AG04450 (cell line): ENCODE results near the gene SMIM7. TPM values are rescaled to one million over a fixed set of nuclear protein-coding genes. Genes with fewer than 3 reads are reported as not detected.

Experiments
- CTCF ChIA-PET: fragments of 300-600, 350-600 bp; formaldehyde crosslinking; extraction: SDS; loops from one replicate; lab custom pipeline; 2022; ENCODE audit warnings: antibody characterized with exemption, inconsistent platforms; lab: Charles Lee
- POLR2A ChIA-PET: fragments of 350-600 bp; formaldehyde crosslinking; extraction: SDS; loops from one replicate; lab custom pipeline; 2021; ENCODE audit warnings: antibody characterized with exemption, inconsistent platforms; lab: Yijun Ruan, JAX
- DNase-seq: peaks from one replicate; pipeline ENCODE4 v3.0.0-alpha.2; 2011; ENCODE audit warnings: low read depth, low spot score
- H3K27ac ChIP-seq: one replicate; pipeline ENCODE4 v1.5.1; 2012; ENCODE audit warnings: low read depth, low read length, control low read depth
- H3K27me3 ChIP-seq: one replicate; pipeline ENCODE4 v1.6.0; 2012; ENCODE audit warnings: low read length; ENCODE audit not compliant: control insufficient read depth, insufficient read depth
- H3K4me3 ChIP-seq: 2 replicates; pipeline ENCODE4 v1.5.1; 2011; ENCODE audit warnings: mild to moderate bottlenecking, low read depth, low read length, control low read depth
- H3K9me3 ChIP-seq: 2 replicates; pipeline ENCODE4 v1.5.1; 2012; ENCODE audit warnings: low read length; ENCODE audit not compliant: control insufficient read depth, insufficient read depth
- polyA plus RNA-seq: library from polyadenylated mRNA; depleted of rRNA; stranded (reverse); fragments of >200 nt; gene quantifications from 2 replicates; pipeline ENCODE4 v1.2.3, GENCODE V29; 2011
- TF ChIP-seq, protein P1 (sequence below): IDR thresholded peaks from 2 replicates; pipeline ENCODE4 v1.5.1; 2011; ENCODE audit warnings: low read depth, low read length, control low read depth, inconsistent platforms

SMIM7 gene
- polyA plus RNA-seq, 1 experiment: 84.8 TPM

DNA sequence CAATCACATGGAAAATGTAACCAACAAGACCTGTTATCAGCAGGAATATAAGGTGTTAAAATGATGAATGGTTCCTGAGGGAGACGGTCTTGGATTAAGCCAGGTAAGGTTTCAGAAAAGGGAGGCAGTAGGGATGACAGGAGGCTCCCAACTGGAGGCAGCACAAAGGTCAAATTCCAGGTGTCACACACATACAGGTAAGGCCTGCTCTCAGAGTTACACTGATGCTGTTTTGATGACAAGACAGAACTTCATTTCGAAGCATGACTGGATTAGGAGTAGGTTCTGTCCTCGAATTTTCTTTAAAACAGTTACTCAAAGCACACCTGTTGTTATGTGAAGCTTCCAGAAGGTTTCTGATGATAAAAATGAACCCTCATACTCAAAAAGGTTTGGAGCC, 39.4 kb downstream of the SMIM7 start:
- ChIA-PET POLR2A (no interaction called here), CTCF (no interaction called here)
- TF ChIP-seq, protein P1, sequence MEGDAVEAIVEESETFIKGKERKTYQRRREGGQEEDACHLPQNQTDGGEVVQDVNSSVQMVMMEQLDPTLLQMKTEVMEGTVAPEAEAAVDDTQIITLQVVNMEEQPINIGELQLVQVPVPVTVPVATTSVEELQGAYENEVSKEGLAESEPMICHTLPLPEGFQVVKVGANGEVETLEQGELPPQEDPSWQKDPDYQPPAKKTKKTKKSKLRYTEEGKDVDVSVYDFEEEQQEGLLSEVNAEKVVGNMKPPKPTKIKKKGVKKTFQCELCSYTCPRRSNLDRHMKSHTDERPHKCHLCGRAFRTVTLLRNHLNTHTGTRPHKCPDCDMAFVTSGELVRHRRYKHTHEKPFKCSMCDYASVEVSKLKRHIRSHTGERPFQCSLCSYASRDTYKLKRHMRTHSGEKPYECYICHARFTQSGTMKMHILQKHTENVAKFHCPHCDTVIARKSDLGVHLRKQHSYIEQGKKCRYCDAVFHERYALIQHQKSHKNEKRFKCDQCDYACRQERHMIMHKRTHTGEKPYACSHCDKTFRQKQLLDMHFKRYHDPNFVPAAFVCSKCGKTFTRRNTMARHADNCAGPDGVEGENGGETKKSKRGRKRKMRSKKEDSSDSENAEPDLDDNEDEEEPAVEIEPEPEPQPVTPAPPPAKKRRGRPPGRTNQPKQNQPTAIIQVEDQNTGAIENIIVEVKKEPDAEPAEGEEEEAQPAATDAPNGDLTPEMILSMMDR: no peak
- no peaks in the 10 kb centered on the region for H3K9me3 ChIP-seq
- H3K4me3 ChIP-seq: no peak overlapping the region
- DNase-seq: no peak
- H3K27me3 ChIP-seq: no peaks in the 10 kb centered on the region
- H3K27ac ChIP-seq: no peak overlapping the region

DNA sequence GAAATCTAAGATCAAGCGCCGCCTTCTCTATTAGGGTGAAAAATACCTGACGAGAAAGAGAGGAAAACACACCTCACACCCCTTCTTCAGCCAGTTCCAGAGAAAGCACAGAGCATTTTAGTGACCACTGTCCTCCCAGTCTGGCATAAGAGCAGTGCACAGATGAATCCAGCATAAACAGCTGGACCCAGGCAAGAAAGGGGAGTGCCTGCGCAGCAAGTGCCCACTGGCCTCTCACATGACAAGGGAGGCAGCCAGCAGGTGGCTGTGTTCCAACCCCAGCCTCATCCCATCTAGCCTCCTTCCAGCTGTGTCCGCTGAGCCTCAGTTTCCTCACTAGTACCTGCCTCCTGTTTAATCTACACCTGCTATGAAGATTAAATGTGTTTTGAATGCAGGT, 39.9 kb downstream of the SMIM7 start:
- TF ChIP-seq, protein P1: no peak
- ChIA-PET POLR2A (no interaction called here), CTCF (no interaction called here)
- no peak overlapping the region for H3K27ac ChIP-seq
- no peak overlapping the region for H3K4me3 ChIP-seq
- no peak for DNase-seq
- H3K9me3 ChIP-seq: no peaks in the 10 kb centered on the region
- H3K27me3 ChIP-seq: no peaks in the 10 kb centered on the region

DNA sequence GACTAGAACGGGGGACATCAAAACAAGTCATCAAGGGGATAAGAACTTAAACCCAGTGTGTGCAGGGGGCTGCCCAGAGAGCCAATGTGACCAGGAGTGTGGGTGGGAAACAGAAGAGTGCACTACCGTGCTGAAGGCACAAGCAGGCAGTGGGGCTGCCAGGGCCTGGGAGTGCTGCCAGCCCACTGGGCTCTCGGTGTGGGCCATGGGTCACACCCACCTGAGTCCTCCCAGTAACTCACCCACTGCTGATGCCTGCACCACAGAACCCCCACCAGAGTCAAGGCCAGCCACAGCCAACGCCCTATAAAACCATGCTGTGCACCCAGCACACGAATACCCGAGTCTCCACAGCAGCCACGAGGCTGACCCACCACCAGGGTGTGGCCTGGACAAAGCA, 40.5 kb downstream of the SMIM7 start:
- no peak overlapping the region for H3K4me3 ChIP-seq
- ChIA-PET CTCF (no interaction called here), POLR2A (interaction anchor here (0.6 kb wide), 1 partner anchor 18 kb away, joined by 6 read pairs; no protein-coding TSS in a partner anchor)
- H3K27ac ChIP-seq: no peak overlapping the region
- H3K27me3 ChIP-seq: no peaks in the 10 kb centered on the region
- TF ChIP-seq, protein P1: no peak
- no peaks in the 10 kb centered on the region for H3K9me3 ChIP-seq
- DNase-seq: no peak

DNA sequence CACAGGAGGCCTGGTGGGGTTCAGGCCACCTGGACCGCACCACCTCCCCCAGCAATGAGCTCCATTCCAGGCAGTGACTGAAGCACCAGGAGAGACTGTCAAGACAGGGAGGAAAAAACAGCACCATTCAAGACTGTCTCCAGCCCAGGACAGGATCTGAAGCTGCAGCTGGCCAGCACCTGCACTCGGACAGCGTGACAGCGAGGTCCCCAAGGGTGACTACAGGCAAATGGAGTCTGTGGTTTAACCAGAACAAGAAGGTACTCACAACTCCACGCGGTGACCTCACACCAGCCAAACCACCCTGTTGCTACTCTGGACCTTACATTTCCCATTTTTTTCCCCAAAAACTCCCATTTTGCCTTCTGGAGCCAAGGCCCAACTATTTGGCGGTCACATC, 41.7 kb downstream of the SMIM7 start:
- Histone ChIP-seq H3K4me3 (no peak overlapping the region), H3K27me3 (no peaks in the 10 kb centered on the region), H3K9me3 (no peaks in the 10 kb centered on the region), H3K27ac (no peak overlapping the region)
- no peak for DNase-seq
- ChIA-PET POLR2A (no interaction called here), CTCF (no interaction called here)
- TF ChIP-seq, protein P1: no peak

DNA sequence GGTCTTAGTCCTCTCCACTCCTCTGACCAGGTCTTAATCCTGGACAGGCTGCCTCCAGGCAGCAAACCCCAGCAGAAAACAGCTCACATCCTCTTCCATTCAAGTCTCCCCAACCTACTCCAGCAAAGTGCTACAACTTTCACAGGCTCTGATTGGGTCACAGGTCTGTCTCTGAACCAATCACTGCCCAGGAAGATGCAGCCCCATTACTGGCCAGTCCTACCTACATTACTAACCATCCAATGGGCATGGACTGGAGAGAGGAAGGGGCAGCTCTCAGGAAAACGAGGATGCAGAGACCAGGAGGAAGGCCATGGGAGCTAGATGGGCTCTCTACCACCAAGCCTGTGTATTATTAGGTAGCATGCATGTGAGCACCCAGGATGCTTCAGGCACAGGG, 44.1 kb downstream of the SMIM7 start:
- POLR2A ChIA-PET: interaction anchor here (0.7 to 1.2 kb wide), 2 partner anchors 13 to 130 kb away, joined by 3 to 14 read pairs; partner anchors contain the start of gene MED26

More for the DNA sequence above, 44.1 kb downstream of the SMIM7 start:
- CTCF ChIA-PET: no interaction called here
- TF ChIP-seq, protein P1: no peak
- no peaks in the 10 kb centered on the region for H3K27me3 ChIP-seq
- no peak for DNase-seq
- no peaks in the 10 kb centered on the region for H3K9me3 ChIP-seq
- no peak overlapping the region for H3K27ac ChIP-seq
- no peak overlapping the region for H3K4me3 ChIP-seq
